Caco-2 (cell line): ENCODE measurements around the gene DPF3. TPM values are rescaled to one million over a fixed set of nuclear protein-coding genes. Genes with fewer than 3 reads are reported as not detected.

ENCODE experiments used
- BruUV-seq: library from RNA; stranded (reverse); fragments of 400-500 nt; replicated peaks from 2 replicates; lab custom pipeline; 2021; lab: Mats Ljungman, UMichigan
- CTCF ChIA-PET: fragments of 300-600 bp; sonication (Branson Sonifier 250); formaldehyde crosslinking; loops from one replicate; lab custom pipeline; 2022; ENCODE audit warnings: antibody characterized with exemption; lab: Charles Lee
- POLR2A ChIA-PET: fragments of 300-600 bp; sonication (Branson Sonifier 250); formaldehyde crosslinking; loops from one replicate; lab custom pipeline; 2022; ENCODE audit warnings: antibody characterized with exemption; lab: Charles Lee
- DNase-seq, 2 experiments: peaks; one replicate each; pipeline versions ENCODE4 v3.0.0 to v3.0.0-alpha.2; 2020 to 2022
- H3K27me3 ChIP-seq: replicated peaks from 2 replicates; pipeline ENCODE4 v1.6.0; 2011; ENCODE audit warnings: low read length; ENCODE audit not compliant: control insufficient read depth, insufficient read depth
- H3K36me3 ChIP-seq: 2 replicates; pipeline ENCODE4 v1.5.1; 2011; ENCODE audit warnings: low read length; ENCODE audit not compliant: control insufficient read depth, insufficient read depth
- H3K4me1 ChIP-seq: fragments of 250-450 bp; sonication (Bioruptor Pico); 2 replicates; pipeline ENCODE4 v1.5.1; 2020; ENCODE audit warnings: mild to moderate bottlenecking
- H3K4me3 ChIP-seq: 2 replicates; pipeline ENCODE4 v1.5.1; 2011; ENCODE audit warnings: low read depth, mild to moderate bottlenecking, control low read depth, low read length
- H3K9me3 ChIP-seq: fragments of 250-450 bp; sonication (Bioruptor Pico); 2 replicates; pipeline ENCODE4 v1.5.1; 2020; ENCODE audit warnings: mild to moderate bottlenecking, moderate library complexity
- H3K27ac Mint-ChIP-seq: one replicate; pipeline ENCODE4 v1.8.0; 2022; ENCODE audit warnings: mixed read lengths; ENCODE audit not compliant: unreplicated experiment
- H3K27me3 Mint-ChIP-seq: one replicate; pipeline ENCODE4 v1.8.0; 2022; ENCODE audit warnings: mixed read lengths; ENCODE audit not compliant: insufficient read depth, unreplicated experiment
- H3K36me3 Mint-ChIP-seq: one replicate; pipeline ENCODE4 v1.8.0; 2022; ENCODE audit warnings: mild to moderate bottlenecking, mixed read lengths; ENCODE audit not compliant: insufficient read depth, unreplicated experiment
- H3K4me1 Mint-ChIP-seq: one replicate; pipeline ENCODE4 v1.8.0; 2022; ENCODE audit warnings: low read depth, mixed read lengths; ENCODE audit not compliant: unreplicated experiment
- H3K4me3 Mint-ChIP-seq: one replicate; pipeline ENCODE4 v1.8.0; 2022; ENCODE audit warnings: mild to moderate bottlenecking, moderate library complexity, mixed read lengths; ENCODE audit not compliant: unreplicated experiment
- H3K9me3 Mint-ChIP-seq: one replicate; pipeline ENCODE4 v1.8.0; 2022; ENCODE audit warnings: mixed read lengths; ENCODE audit not compliant: unreplicated experiment
- CTCF ChIP-seq, 2 experiments: fragments of 200-600 bp in 1 of 2; IDR thresholded peaks; 1 replicate in 1 of 2; 2 replicates in 1 of 2; pipeline versions ENCODE4 v1.5.1 to v1.8.0; 2011 to 2022; ENCODE audit warnings: antibody characterized with exemption in 1 of 2, control low read depth in 1 of 2, inconsistent platforms in 1 of 2, low read depth in 1 of 2, low read length in 1 of 2, mild to moderate bottlenecking in 1 of 2, moderate library complexity in 1 of 2; ENCODE audit not compliant: insufficient read depth in 1 of 2, severe bottlenecking in 1 of 2, unreplicated experiment in 1 of 2
- intact Hi-C: fragments of 100-400 bp; cut with micrococcal nuclease; formaldehyde crosslinking; loops from one replicate; pipeline ENCODE4 v1.10.0; 2022; ENCODE audit not compliant: unreplicated experiment
- total RNA-seq: library from RNA; stranded (reverse); gene quantifications from 2 replicates; pipeline ENCODE4 v1.2.3, GENCODE V29; 2022

Gene DPF3
- total RNA-seq, 1 experiment from 2014 or later: not detected

- Mint-ChIP-seq H3K4me1 (peaks cover 24% of the 10 kb centered on the region), H3K36me3 (no peaks in the 10 kb centered on the region), H3K27ac (no peak overlapping the region), H3K27me3 (no peaks in the 10 kb centered on the region), H3K4me3 (no peak overlapping the region), H3K9me3 (peaks cover 11% of the 10 kb centered on the region)
- H3K27me3 ChIP-seq: no peaks in the 10 kb centered on the region
- H3K4me1 ChIP-seq: peaks cover 31% of the 10 kb centered on the region
- CTCF ChIA-PET: no interaction called here
- intact Hi-C loops: no loop called here
- no peaks in the 10 kb centered on the region for H3K36me3 ChIP-seq
- no peak for DNase-seq
- POLR2A ChIA-PET: no interaction called here
- no TSS peak for BruUV-seq
- H3K4me3 ChIP-seq: no peak overlapping the region
- H3K9me3 ChIP-seq: no peaks in the 10 kb centered on the region
- no peak for TF ChIP-seq CTCF (IDR thresholded peaks at IDR 0.05; ENCODE audit: insufficient read depth in 1 of 2, low read depth in 1 of 2, low read length in 1 of 2, severe bottlenecking in 1 of 2, unreplicated experiment in 1 of 2)
These were observed 110.2 kb downstream of the DPF3 start for GRCh38 chr14:72783741-72784140.

DNA sequence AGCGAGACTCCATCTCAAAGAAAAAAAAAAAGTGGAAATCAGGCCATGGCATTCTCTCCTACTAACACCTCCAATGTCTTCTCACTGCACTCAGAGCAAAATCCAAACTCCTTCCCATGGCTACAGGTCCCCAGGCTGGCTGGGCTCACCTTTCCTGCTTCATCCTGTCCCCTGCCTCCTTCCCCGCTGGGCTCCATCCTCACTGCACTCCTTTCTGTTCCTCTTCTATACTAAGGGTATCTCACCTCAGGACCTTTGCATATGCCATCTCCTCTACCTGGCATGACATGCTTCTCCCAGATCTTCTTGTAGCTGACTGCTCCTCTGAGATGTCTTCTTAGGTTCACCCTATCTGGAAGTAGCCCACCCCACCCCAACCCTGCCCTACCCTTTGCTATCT lies 111.1 kb downstream of the DPF3 start:
- Mint-ChIP-seq H3K4me1 (peaks cover 15% of the 10 kb centered on the region), H3K36me3 (no peaks in the 10 kb centered on the region), H3K4me3 (no peak overlapping the region), H3K27me3 (no peaks in the 10 kb centered on the region), H3K9me3 (peaks cover 13% of the 10 kb centered on the region), H3K27ac (peak overlapping the region; percentile 29)
- Histone ChIP-seq H3K4me3 (no peak overlapping the region), H3K9me3 (peaks cover 4% of the 10 kb centered on the region), H3K4me1 (peaks cover 28% of the 10 kb centered on the region; the same call in 1 of the 2 replicates), H3K36me3 (no peaks in the 10 kb centered on the region), H3K27me3 (no peaks in the 10 kb centered on the region)
- ChIA-PET CTCF (no interaction called here), POLR2A (no interaction called here)
- no peak for TF ChIP-seq CTCF (IDR thresholded peaks at IDR 0.05; ENCODE audit: insufficient read depth in 1 of 2, low read depth in 1 of 2, low read length in 1 of 2, severe bottlenecking in 1 of 2, unreplicated experiment in 1 of 2)
- BruUV-seq: no TSS peak
- intact Hi-C loops: no loop called here
- no peak for DNase-seq

GRCh38 chr14:72781561-72782508 lies 112.1 kb downstream of the DPF3 start:
- ChIA-PET CTCF (no interaction called here), POLR2A (no interaction called here)
- Mint-ChIP-seq H3K9me3 (peaks cover 23% of the 10 kb centered on the region), H3K27ac (no peak overlapping the region), H3K27me3 (no peaks in the 10 kb centered on the region), H3K4me3 (no peak overlapping the region), H3K4me1 (peaks cover 22% of the 10 kb centered on the region), H3K36me3 (no peaks in the 10 kb centered on the region)
- intact Hi-C loops: no loop called here
- Histone ChIP-seq H3K9me3 (peaks cover 13% of the 10 kb centered on the region), H3K27me3 (no peaks in the 10 kb centered on the region), H3K4me1 (peaks cover 37% of the 10 kb centered on the region), H3K36me3 (no peaks in the 10 kb centered on the region), H3K4me3 (no peak overlapping the region)
- BruUV-seq: no TSS peak
- DNase-seq: peak in 1 of 2 experiments; percentile 14
- TF ChIP-seq CTCF (IDR thresholded peaks at IDR 0.05; ENCODE audit: insufficient read depth in 1 of 2, low read depth in 1 of 2, low read length in 1 of 2, severe bottlenecking in 1 of 2, unreplicated experiment in 1 of 2): no peak
